Bone marrow (tissue), 2 donors: ENCODE data around the gene HERPUD2.
"Not testable (repeated sequence)": the region's sequence is repeated elsewhere in the genome, so short reads cannot be mapped to it uniquely, and the experiment has no call there.

Source experiments
- DNase-seq, 2 donors: peaks; one replicate each; lab custom pipeline; 2025; lab: John Stamatoyannopoulos, UW

The HERPUD2 gene

GRCh38 chr7:35605760-35606159, 89.2 kb downstream of the HERPUD2 start:
- no peak for DNase-seq

- no peak for DNase-seq
These were observed 90.3 kb downstream of the HERPUD2 start for GRCh38 chr7:35604595-35604994.

GRCh38 chr7:35599645-35600044, 95.3 kb downstream of the HERPUD2 start:
- DNase-seq, result no peak

DNA sequence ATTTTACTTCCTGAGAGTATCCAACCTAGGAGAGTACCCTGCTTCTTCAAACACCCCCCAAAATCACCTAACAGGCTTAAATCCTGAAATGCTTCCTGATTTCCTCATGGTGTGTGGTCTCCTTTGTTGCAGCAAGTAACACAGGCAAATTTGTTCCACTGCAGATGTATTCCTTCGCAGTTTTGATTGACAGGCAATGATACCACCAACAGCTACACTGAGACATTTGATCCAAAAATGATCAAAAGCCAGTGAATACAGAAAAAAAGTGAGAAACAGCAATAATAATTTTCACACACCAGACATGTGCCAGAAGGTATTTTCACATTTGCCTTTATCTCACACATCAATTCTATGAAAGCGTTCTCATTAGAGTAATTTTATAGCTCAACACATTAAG, 95.9 kb downstream of the HERPUD2 start:
- DNase-seq, result no peak

- no peak for DNase-seq
These were observed 98.9 kb downstream of the HERPUD2 start for GRCh38 chr7:35596061-35596460.

GRCh38 chr7:35593899-35594298, 101.0 kb downstream of the HERPUD2 start:
- no peak for DNase-seq

DNA sequence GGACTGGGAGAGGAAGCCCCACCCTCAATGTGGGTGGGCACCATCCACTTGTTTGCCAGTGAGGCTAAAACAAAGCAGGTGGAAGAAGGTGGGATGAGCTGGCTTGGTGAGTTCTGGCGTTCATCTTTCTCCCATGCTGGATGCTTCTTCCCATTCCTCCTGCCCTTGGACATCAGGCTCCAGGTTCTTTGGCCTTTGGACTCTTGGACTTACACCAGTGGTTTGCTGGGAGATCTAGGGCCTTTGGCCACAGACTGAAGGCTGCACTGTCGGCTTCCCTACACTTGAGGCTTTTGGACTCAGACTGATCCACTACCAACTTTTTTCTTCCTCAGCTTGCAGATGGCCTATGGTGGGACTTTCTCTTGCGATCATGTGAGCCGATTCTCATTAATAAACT, 106.3 kb downstream of the HERPUD2 start:
- DNase-seq, result no peak

GRCh38 chr7:35584990-35585389, 109.9 kb downstream of the HERPUD2 start:
- DNase-seq, result no peak

DNA sequence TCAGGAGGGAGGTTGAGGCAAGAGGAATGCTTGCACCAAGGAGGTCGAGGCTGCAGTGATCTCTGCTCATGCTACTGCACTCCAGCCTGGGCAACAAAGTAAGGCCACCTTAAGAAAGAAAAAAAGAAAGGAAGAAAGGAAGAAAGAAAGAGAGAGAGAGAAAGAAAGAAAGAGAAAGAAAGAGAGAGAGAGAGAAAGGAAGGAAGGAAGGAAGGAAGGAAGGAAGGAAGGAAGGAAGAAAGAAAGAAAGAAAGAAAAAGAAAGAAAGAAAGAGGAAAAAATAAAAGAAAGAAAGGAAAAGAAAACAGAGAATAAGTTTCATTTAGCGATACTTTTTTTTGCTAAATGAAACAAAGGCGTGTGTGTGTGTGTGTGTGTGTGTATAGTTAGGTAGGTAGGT, 110.4 kb downstream of the HERPUD2 start:
- DNase-seq, result not testable (repeated sequence)
